Ishikawa (cell line): ENCODE results near the gene CHST12.

ENCODE experiments used
- CEBPB ChIP-seq: IDR thresholded peaks from 2 replicates; pipeline ENCODE4 v1.6.1; 2012
- CREB1 ChIP-seq: IDR thresholded peaks from 2 replicates; pipeline ENCODE4 v1.6.1; 2012; ENCODE audit warnings: low read depth
- EGR1 ChIP-seq: IDR thresholded peaks from 2 replicates; pipeline ENCODE4 v1.6.1; 2012
- EP300 ChIP-seq: IDR thresholded peaks from 2 replicates; pipeline ENCODE4 v1.6.1; 2012; ENCODE audit warnings: borderline replicate concordance
- FOXM1 ChIP-seq: IDR thresholded peaks from 2 replicates; pipeline ENCODE4 v1.6.1; 2012; ENCODE audit warnings: low read depth, borderline replicate concordance
- MAX ChIP-seq: IDR thresholded peaks from 2 replicates; pipeline ENCODE4 v1.6.1; 2012
- NFIC ChIP-seq: IDR thresholded peaks from 2 replicates; pipeline ENCODE4 v1.6.1; 2012
- RAD21 ChIP-seq: IDR thresholded peaks from 2 replicates; pipeline ENCODE4 v1.6.1; 2012; ENCODE audit warnings: low read depth
- REST ChIP-seq: IDR thresholded peaks from 2 replicates; pipeline ENCODE4 v1.6.1; 2012; ENCODE audit warnings: low read depth, mild to moderate bottlenecking
- TAF1 ChIP-seq: IDR thresholded peaks from 2 replicates; pipeline ENCODE4 v1.6.1; 2012; ENCODE audit warnings: low read depth, mild to moderate bottlenecking
- TCF12 ChIP-seq: IDR thresholded peaks from 2 replicates; pipeline ENCODE4 v1.6.1; 2012; ENCODE audit warnings: low read depth
- TEAD4 ChIP-seq: IDR thresholded peaks from 2 replicates; pipeline ENCODE4 v1.6.1; 2012
- USF1 ChIP-seq: IDR thresholded peaks from 2 replicates; pipeline ENCODE4 v1.6.1; 2012
- YY1 ChIP-seq: IDR thresholded peaks from 2 replicates; pipeline ENCODE4 v1.6.1; 2012; ENCODE audit warnings: low read depth
- ZBTB7A ChIP-seq: IDR thresholded peaks from 2 replicates; pipeline ENCODE4 v1.6.1; 2012; ENCODE audit warnings: low read depth

The CHST12 gene

GRCh38 chr7:2383543-2384274, 19.7 kb upstream of the CHST12 start:
- TF ChIP-seq NFIC (no peak), ZBTB7A (no peak), EP300 (no peak), REST (no peak), TCF12 (no peak), CEBPB (no peak), TEAD4 (no peak), FOXM1 (no peak), TAF1 (no peak), YY1 (no peak)

GRCh38 chr7:2384354-2385243, 18.8 kb upstream of the CHST12 start:
- TF ChIP-seq RAD21 (0 out of 2 replicates have a peak, but pooled peaks have one; percentile 4), MAX (no peak), REST (peak; percentile 19; the same call in 1 of the 2 replicates)

GRCh38 chr7:2386964-2387669, 16.3 kb upstream of the CHST12 start:
- TF ChIP-seq TEAD4: no peak
- TF ChIP-seq CEBPB: no peak
- no peak for TF ChIP-seq TAF1
- no peak for TF ChIP-seq EGR1
- TF ChIP-seq REST: no peak
- TF ChIP-seq EP300: no peak
- TF ChIP-seq USF1: no peak
- no peak for TF ChIP-seq ZBTB7A
- no peak for TF ChIP-seq TCF12
- TF ChIP-seq NFIC: no peak
- TF ChIP-seq FOXM1: no peak

GRCh38 chr7:2387897-2388636, 15.3 kb upstream of the CHST12 start:
- TF ChIP-seq TCF12 (no peak), FOXM1 (no peak), USF1 (no peak), CEBPB (no peak), REST (no peak), YY1 (no peak), CREB1 (no peak), TAF1 (no peak), MAX (no peak), TEAD4 (no peak), RAD21 (no peak), EGR1 (no peak), EP300 (no peak), NFIC (no peak), ZBTB7A (no peak)
